ENCODE data around the gene NR6A1.

DNA sequence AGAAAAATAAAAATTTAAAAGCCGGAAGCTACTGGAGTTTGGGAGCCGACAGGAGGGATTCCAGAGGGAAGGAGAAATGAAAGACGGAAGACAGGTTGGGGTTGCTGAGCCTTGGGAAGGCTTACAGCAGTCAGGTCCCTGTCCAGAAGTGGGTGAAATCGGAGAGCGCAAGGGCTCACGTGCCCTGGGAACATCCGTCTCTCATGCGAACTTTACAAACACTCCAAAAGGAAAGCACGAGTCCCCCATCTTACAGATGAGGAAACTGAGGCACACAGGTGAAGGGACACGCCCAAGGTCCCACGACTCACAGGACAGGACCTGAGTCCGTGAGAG is 5.5 kb upstream of the NR6A1 start:
- TF ChIP-seq, protein P1, sequence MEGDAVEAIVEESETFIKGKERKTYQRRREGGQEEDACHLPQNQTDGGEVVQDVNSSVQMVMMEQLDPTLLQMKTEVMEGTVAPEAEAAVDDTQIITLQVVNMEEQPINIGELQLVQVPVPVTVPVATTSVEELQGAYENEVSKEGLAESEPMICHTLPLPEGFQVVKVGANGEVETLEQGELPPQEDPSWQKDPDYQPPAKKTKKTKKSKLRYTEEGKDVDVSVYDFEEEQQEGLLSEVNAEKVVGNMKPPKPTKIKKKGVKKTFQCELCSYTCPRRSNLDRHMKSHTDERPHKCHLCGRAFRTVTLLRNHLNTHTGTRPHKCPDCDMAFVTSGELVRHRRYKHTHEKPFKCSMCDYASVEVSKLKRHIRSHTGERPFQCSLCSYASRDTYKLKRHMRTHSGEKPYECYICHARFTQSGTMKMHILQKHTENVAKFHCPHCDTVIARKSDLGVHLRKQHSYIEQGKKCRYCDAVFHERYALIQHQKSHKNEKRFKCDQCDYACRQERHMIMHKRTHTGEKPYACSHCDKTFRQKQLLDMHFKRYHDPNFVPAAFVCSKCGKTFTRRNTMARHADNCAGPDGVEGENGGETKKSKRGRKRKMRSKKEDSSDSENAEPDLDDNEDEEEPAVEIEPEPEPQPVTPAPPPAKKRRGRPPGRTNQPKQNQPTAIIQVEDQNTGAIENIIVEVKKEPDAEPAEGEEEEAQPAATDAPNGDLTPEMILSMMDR (IDR thresholded peaks at IDR 0.05) = no peak
- no peak for TF ChIP-seq POLR2A (IDR thresholded peaks at IDR 0.05)
